Measurements from ENCODE around the gene POLR2E. TPM values are rescaled to one million over a fixed set of nuclear protein-coding genes. Genes with fewer than 3 reads are reported as not detected.

The POLR2E gene
- total RNA-seq, 1 donor from 2014 or later, result 336 TPM

- no peak for DNase-seq (ENCODE audit: extremely low read depth, low read depth, low spot score)
Observed at GRCh38 chr19:1082165-1082927, 12.8 kb downstream of the POLR2E start.

- no peak for DNase-seq (ENCODE audit: extremely low read depth, low read depth, low spot score)
Observed at GRCh38 chr19:1081301-1082164, 13.6 kb downstream of the POLR2E start.

GRCh38 chr19:1080360-1081161, 14.6 kb downstream of the POLR2E start:
- DNase-seq (ENCODE audit: extremely low read depth, low read depth, low spot score), result no peak

DNA sequence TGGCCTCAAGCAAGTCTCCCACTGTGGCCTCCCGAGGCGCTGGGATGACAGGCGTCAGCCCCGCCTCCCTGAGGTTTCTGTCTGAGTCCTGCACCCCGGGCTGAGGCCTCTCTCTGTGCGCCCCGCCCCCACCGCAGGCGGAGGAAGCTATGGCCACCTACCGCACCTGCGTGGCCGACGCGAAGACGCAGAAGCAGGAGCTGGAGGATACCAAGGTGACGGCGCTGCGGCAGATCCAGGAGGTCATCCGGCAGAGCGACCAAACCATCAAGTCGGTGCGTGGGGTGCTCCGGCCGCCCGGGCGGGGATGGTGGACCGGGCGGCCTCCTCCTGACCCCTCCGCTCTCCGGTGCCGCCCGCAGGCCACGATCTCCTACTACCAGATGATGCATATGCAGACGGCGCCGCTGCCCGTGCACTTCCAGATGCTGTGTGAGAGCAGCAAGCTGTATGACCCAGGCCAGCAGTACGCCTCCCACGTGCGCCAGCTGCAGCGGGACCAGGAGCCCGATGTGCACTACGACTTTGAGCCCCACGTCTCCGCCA, 15.5 kb downstream of the POLR2E start:
- DNase-seq (ENCODE audit: extremely low read depth, low read depth, low spot score), result no peak

GRCh38 chr19:1076951-1077350, 18.2 kb downstream of the POLR2E start:
- no peak for DNase-seq (ENCODE audit: extremely low read depth, low read depth, low spot score)

- no peak for DNase-seq (ENCODE audit: extremely low read depth, low read depth, low spot score)
Observed at GRCh38 chr19:1076046-1076386, 19.2 kb downstream of the POLR2E start.

- no peak for DNase-seq (ENCODE audit: extremely low read depth, low read depth, low spot score)
Observed at GRCh38 chr19:1074544-1075283, 20.5 kb downstream of the POLR2E start.

GRCh38 chr19:1073956-1074517, 21.1 kb downstream of the POLR2E start:
- DNase-seq (ENCODE audit: extremely low read depth, low read depth, low spot score), result no peak

DNA sequence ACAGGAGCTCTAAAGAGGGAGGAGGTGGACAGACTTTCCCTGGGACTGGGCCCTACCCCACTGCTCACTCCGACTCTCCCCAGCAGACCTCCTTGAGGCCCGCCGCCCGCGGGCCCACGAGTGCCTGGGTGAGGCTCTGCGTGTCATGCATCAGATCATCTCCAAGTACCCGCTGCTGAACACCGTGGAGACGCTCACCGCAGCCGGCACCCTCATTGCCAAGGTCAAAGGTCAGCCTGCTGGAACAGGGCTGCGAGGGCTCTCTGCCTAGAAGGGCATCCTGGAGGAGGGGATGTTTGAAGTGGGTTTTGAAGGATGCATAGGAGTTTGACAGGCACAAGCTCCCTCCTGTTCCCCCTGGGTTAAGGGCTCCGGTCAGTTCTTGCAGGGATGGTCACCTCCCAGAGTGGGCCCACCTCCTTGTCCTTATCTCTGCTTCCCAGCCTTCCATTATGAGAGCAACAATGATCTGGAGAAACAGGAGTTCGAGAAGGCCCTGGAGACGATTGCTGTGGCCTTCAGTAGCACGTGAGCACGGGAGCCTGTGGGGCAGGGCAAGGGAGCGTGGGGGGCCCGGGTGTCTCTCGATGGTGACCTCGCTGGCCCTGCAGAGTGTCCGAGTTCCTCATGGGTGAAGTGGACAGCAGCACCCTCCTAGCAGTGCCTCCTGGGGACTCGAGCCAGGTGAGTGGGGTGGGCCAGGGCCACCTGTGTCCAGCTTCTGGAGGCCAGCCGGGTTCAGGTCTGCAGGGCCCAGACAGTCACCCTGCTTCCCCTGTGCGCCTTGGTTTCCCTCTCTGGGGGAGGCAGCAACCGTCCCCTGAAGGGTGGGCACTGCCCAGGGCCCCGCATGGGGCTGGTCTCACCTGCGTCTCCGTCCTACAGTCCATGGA, 21.9 kb downstream of the POLR2E start:
- DNase-seq (ENCODE audit: extremely low read depth, low read depth, low spot score), result no peak

DNA sequence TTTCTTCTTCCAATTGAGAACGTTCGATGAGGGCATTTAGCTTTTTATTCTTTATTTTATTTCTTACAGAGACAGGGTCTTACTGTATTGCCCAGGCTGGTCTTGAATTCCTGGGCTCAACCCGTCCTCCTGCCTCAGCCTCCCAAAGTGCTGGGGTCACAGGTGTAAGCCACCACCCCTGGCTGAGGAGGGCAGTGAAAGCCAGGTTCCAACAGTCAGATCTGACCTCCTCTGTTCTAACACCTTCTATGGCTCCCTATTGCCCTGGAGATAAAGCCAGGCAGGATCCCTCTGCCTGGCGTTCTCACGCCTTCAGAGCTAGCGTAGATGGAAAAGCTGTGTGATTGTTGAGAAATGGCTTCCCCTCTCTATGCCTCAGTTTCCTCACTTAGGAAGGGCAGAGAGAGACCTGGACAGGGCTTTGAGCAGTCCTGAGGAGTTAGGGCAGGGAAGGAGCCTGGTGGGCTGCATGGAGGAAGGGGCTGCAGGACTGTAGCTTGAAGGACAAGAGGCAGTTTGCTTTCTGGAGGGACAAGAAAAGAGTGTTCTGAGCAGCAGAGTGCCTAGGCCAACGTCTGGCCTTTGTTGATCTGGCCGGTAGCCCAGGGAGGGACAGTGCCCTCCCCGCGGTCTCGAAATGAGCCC, 22.7 kb downstream of the POLR2E start:
- no peak for DNase-seq (ENCODE audit: extremely low read depth, low read depth, low spot score)

- DNase-seq (ENCODE audit: extremely low read depth, low read depth, low spot score), result no peak
Observed at GRCh38 chr19:1070931-1071791, 24.0 kb downstream of the POLR2E start.

- no peak for DNase-seq (ENCODE audit: extremely low read depth, low read depth, low spot score)
Observed at GRCh38 chr19:1070576-1070930, 24.6 kb downstream of the POLR2E start.

DNA sequence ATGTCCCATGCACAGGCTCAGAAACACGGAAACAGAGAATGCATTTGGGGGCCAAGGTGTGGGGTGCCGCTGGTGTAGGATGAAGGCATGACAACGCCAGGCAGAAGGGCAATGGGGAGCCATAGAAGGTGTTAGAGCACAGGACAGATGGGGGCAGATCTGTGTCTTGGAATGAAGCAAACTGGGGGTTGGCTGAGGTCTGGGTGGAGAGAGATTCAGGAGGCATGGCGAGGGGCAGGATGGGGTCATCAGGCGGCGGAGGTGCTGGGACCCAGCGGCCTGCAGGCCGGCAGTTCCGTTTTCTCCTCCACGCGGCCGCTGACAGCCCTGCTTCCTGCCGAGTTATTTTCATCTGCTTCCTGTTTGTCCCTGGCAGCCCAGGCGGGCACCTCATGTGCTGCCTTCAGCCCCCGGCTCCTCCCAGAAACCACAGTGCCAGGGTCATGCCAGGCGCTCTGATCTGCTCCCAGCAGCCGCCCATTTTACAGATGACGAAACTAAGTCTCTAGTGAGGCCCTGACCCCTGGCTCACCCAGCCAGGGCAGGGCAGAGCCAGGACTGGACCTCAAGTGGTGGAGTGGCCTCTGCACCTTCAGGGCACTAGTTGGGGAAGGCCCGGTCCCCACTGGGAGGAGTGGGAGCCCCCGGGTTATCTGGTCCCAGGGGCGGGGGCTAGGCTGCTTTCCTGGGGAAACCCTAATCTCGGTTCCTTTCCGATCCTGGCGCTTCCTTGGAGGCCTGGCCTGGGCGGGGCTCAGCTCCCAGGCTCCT, 26.0 kb downstream of the POLR2E start:
- no peak for DNase-seq (ENCODE audit: extremely low read depth, low read depth, low spot score)

- DNase-seq (ENCODE audit: extremely low read depth, low read depth, low spot score), result no peak
Observed at GRCh38 chr19:1068009-1069001, 26.9 kb downstream of the POLR2E start.

DNA sequence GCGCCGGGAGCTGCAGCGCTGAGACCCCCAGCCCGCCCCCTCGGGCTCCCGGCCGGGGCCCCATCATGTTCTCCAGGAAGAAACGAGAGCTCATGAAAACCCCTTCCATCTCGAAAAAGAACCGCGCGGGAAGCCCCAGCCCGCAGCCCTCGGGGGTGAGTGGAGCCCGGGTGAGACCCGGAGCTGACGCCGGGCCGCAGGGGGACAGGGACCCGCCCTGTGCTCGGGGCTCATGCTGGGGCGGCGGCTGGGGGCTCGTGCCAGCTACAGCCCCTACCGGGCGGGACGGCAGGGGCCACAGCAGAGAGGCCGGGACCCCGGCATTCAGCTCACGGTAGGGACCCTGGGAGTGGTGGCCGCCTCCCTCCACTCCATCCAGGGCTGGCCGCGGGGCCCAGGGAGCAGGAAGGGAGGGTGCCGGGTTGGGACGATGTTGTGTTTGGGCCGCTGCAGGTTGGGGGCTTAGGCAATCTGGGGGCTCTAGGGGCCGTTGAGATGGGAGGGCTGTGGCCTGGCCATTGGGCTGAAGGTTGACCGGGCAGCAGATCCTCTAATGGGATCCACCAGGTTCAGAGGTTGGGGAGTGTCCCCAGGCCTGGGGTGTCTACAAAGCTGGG, 27.7 kb downstream of the POLR2E start:
- no peak for DNase-seq (ENCODE audit: extremely low read depth, low read depth, low spot score)
